PC-3 (cell line): ENCODE measurements around the gene CHD9.

Experiments used
- EZH2 ChIP-seq: fragments of 300-600 bp; sonication (generic); IDR thresholded peaks from one replicate; pipeline ENCODE4 v1.6.1; 2017; ENCODE audit warnings: antibody characterized with exemption, mild to moderate bottlenecking, low read length; ENCODE audit not compliant: unreplicated experiment
- EZH2phosphoT487 ChIP-seq: fragments of 300-600 bp; sonication (generic); IDR thresholded peaks from 2 replicates; pipeline ENCODE4 v1.6.1; 2018; ENCODE audit warnings: mild to moderate bottlenecking, antibody characterized with exemption, low read length, borderline replicate concordance
- TF ChIP-seq, protein P1 (sequence below): fragments of 300-600 bp; sonication (generic); conservative IDR thresholded peaks from 2 replicates; pipeline ENCODE4 v1.5.1; 2017; ENCODE audit warnings: antibody characterized with exemption, low read depth, mild to moderate bottlenecking, low read length

DNA sequence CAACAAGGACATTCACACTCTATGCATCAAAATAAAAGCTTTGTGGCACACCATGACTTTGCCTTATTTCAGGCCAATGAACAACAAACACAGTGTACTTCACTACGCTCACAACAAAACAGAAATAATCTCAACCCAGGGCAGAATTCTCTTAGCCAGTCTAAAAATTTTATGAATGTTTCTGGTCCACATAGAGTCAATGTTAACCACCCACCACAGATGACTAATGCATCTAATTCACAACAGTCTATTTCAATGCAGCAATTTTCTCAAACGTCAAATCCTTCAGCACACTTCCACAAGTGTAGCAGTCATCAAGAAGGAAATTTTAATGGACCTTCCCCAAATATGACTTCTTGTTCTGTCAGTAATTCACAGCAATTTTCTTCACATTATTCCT is 101.7 kb downstream of the CHD9 start:
- TF ChIP-seq, protein P1, sequence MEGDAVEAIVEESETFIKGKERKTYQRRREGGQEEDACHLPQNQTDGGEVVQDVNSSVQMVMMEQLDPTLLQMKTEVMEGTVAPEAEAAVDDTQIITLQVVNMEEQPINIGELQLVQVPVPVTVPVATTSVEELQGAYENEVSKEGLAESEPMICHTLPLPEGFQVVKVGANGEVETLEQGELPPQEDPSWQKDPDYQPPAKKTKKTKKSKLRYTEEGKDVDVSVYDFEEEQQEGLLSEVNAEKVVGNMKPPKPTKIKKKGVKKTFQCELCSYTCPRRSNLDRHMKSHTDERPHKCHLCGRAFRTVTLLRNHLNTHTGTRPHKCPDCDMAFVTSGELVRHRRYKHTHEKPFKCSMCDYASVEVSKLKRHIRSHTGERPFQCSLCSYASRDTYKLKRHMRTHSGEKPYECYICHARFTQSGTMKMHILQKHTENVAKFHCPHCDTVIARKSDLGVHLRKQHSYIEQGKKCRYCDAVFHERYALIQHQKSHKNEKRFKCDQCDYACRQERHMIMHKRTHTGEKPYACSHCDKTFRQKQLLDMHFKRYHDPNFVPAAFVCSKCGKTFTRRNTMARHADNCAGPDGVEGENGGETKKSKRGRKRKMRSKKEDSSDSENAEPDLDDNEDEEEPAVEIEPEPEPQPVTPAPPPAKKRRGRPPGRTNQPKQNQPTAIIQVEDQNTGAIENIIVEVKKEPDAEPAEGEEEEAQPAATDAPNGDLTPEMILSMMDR, result no peak
- TF ChIP-seq EZH2 (no peak), EZH2phosphoT487 (no peak)
